ENCODE data around the gene FAM219B. TPM values are rescaled to one million over a fixed set of nuclear protein-coding genes. Genes with fewer than 3 reads are reported as not detected.
"Not testable (repeated sequence)": the region's sequence is repeated elsewhere in the genome, so short reads cannot be mapped to it uniquely, and the experiment has no call there.

The FAM219B gene
- polyA plus RNA-seq, 3 donors = 20.3 to 65.4 (median 43.0) TPM

DNA sequence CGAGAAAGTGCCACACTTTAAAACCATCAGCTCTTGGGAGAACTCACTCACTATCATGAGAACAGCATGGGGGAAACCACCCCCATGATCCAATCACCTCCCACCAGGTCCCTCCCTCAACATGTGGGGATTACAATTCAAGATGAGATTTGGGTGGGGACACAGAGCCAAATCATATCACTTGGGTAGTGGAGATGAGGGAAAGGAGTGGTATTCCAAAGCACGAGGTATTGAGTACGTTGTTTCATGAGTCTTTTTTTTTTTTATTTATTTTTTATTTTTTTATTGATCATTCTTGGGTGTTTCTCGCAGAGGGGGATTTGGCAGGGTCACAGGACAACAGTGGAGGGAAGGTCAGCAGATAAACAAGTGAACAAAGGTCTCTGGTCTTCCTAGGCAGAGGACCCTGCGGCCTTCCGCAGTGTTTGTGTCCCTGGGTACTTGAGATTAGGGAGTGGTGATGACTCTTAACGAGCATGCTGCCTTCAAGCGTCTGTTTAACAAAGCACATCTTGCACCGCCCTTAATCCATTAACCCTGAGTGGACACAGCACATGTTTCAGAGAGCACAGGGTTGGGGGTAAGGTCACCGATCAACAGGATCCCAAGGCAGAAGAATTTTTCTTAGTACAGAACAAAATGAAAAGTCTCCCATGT is 19.0 kb downstream of the FAM219B start:
- H3K27ac ChIP-seq (ENCODE audit: low read depth, low read length) = not testable (repeated sequence)
- 72 to 87% (median 73%) methylated on average over 7 to 8 of the region's 10 CpGs for WGBS, 3 donors

DNA sequence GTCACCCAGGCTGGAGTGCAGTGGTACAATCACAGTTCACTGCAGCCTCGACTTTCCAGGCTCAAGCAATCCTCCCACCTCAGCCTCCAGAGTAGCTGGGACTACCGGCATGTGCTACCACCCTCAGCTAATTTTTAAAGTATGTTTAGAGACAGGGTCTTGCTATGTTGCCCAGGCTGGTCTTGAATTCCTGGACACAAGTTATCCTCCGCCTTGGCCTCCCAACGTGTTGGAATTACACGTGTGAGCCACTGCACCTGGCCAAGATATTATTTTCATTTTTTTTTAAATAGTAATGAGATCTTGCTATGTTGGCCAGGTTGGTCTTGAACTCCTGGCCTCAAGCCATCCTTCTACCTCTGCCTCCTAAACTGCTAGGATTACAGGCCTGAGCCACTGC is 21.2 kb downstream of the FAM219B start:
- 82 to 91% (median 90%) methylated on average over 5 of the region's 5 CpGs for WGBS, 3 donors
- H3K27ac ChIP-seq (ENCODE audit: low read depth, low read length) = no peak overlapping the region

DNA sequence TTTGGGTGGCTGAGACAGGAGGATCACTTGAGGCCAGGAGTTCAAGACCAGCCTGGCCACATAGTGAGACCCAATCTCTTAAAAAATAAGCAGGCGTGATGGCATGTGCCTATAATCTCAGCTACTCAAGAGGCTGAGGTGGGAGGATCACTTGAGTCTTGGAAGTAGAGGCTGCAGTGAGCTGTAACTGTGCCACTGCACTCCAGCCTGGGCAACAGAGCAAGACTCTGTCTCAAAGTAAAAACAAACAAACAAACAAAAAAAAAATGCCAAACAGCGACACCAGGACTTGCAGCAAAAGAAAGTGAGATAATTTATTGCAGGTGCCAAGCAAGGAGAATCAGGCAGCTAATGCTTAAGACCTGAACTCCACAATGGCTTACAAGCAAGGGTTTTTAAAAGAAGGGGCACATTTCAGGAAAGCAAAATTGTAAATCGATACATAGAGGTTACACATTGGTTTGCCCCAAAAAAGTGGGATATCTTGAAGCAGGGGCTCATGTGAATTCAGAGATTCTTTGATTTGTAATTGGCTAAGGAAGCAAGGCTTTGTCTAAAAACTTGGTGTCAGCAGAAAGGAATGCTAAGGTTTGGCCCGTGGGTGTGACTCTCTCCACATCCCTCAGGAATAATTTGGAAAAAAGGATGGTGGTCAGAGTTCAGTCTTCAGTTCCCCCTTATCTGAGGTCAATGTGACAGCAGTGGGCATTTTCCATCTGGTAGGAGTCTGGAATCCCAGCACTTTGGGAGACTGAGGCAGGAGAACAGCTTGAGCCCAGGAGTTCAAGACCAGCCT is 22.0 kb downstream of the FAM219B start:
- WGBS, 3 donors = 70 to 86% (median 78%) methylated on average over 4 of the region's 4 CpGs
- no peak overlapping the region for H3K27ac ChIP-seq (ENCODE audit: low read depth, low read length)

DNA sequence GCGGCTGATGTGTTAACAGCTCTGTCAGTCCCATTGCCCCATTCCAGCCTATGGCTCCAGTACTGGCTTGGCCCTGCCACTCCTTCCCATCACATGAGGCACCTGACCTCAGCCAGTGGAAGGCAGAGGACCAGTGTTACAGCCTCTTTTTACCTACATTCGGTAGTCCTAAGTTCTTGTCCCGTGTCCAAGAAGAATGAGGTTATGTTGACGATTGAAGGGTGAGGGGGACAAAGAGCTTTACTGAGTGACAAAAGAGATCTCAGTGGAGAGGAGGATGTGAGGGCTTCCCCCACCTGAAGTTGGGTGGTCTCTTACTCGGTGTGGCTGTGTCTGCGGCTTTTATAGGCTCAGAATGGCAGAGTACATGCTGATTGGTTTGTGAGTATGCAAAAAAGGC is 24.1 kb downstream of the FAM219B start:
- no peak overlapping the region for H3K27ac ChIP-seq (ENCODE audit: low read depth, low read length)
- WGBS, 3 donors = 92 to 97% (median 96%) methylated on average over 6 of the region's 6 CpGs

DNA sequence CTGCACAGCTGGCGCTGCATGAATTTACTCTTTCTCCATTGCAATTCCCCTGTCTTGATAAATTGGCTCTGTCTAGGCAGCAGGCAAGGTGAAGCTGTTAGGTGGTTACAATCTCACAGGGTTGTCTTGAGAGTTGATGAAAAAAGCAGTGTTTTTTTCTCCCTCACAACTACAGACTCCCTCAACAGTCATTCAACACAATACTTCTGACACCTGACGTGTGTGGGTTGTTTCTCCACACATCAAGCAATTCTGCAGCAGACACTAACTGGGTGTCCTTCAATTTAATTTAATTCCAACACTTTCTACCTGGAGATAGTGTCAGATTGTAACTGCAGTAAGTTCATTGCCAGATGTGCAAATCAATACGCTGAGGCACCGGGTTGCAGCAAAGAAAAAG is 28.4 kb downstream of the FAM219B start:
- 75 to 92% (median 89%) methylated on average over 4 of the region's 4 CpGs for WGBS, 3 donors
- H3K27ac ChIP-seq (ENCODE audit: low read depth, low read length) = no peak overlapping the region

DNA sequence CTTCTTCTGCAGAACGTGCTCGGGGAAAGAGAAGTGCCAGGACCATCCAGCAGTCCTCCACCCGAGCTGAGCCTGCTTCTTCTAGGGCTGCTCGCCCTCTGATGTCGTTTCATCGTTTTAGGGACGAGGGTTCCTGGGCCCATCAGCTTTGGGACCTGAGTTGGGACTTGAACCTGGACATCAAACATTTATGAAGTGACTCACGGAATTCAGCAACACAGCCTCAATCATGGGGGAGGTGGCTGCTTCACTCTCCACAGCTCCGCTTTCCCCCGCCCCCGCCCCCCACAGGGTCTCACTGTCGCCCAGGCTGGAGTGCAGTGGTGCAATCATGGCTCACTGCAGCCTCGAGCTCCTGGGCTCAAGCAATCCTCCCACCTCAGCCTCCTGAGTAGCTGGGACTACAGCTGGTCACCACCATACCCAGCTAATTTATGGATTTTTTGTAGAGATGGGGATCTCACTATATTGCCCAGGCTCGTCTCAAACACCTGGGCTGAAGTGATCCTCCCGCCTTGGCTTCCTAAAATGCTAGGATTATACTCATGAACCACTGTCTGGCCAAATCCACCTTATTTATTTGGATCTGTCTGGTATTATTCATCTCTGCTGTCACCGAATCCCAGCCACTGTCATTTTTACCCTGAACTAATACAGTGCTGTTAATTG is 32.8 kb downstream of the FAM219B start:
- 30 to 39% (median 32%) methylated on average over 16 of the region's 16 CpGs for WGBS, 3 donors
- no peak overlapping the region for H3K27ac ChIP-seq (ENCODE audit: low read depth, low read length)

- H3K27ac ChIP-seq (ENCODE audit: low read depth, low read length) = peak within 1 kb of the TSS; percentile 19
- 1% methylated on average over 39 to 49 of the region's 52 CpGs for WGBS, 3 donors
Measured at GRCh38 chr15:74873036-74873755, 33.5 kb downstream of the FAM219B start, which contains the start of gene SCAMP2. SCAMP2 (minus strand) TSS chr15:74873365; CDS start chr15:74873255, 110 bp downstream.

DNA sequence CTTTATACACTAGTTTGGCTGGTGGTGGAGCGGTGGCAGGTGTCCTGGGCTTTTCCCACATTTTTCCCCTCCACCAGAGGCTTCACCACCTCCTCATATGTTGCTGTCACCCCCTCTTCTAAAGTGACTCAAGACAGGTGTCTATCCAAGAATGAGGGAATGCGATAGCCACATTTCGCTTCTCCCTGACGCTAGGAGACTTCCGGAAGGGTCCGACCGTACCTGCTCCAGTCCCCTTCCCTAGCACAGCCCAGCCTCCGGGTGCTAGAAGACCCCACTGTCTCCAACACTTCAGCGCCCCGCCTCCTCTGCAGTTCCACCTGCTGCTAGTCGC is 34.0 kb downstream of the FAM219B start:
- 1% methylated on average over 11 of the region's 11 CpGs for WGBS, 3 donors

DNA sequence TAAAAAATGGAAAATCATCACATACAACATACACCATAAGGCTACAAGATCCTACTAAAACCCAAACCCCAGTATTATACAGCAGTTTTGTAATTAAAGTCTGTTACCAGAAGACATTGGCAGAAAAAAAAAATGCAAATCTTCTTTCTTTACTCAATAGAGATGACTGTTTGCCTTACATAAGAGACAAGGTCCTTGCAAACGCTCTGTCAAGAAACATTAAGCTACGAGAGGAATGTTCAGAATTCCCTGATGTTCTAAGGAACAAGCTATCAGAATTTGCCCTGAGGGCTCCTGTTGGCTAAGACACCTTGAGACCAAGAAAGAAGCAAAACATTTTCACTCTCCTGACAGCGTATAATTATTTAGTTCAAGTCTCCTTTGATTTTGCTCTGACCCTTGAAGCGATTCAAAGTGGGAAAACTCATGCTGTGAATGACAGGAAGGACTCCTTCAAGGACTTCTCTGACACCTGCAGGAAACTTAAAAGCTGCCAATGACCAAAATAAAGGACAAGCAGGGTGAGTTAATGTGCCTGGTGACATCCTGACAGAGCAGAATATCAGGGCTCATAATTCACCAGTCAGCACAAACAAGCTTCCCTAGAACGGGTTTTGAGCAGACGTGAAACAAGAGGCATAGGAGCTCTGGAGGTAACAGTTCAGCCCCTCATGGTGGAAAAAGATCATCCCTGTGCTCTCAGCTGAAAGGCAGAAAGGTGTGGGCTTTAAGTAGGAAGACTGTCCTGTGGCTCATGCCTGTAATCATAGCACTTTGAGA is 36.0 kb downstream of the FAM219B start:
- WGBS, 3 donors = 25% methylated on average over 6 of the region's 6 CpGs

More for the DNA sequence above, 34.0 kb downstream of the FAM219B start:
- peak overlapping the region; percentile 19 for H3K27ac ChIP-seq (ENCODE audit: low read depth, low read length)

GRCh38 chr15:74869726-74870407 is 36.8 kb downstream of the FAM219B start:
- H3K27ac ChIP-seq (ENCODE audit: low read depth, low read length) = no peak overlapping the region
- WGBS, 3 donors = 18 to 29% (median 23%) methylated on average over 6 of the region's 6 CpGs

More for the DNA sequence above, 36.0 kb downstream of the FAM219B start:
- H3K27ac ChIP-seq (ENCODE audit: low read depth, low read length) = no peak overlapping the region

DNA sequence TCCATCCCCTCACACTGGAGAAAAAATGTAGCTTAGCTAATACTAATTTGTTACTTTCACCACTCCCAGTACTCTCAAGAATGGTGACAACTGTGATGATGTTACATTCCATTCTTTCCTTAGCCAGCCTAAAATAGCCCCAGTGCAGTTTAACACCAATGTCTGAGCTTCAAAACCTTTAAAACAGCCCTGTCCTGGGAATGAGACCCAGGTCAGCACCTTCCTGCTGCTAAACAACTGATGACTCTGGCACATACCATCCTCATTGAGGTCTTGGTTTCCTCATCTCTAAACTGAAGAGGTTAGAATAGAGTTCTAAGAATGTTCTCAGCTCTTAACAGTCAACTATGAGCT is 37.3 kb downstream of the FAM219B start:
- H3K27ac ChIP-seq (ENCODE audit: low read depth, low read length) = no peak overlapping the region

DNA sequence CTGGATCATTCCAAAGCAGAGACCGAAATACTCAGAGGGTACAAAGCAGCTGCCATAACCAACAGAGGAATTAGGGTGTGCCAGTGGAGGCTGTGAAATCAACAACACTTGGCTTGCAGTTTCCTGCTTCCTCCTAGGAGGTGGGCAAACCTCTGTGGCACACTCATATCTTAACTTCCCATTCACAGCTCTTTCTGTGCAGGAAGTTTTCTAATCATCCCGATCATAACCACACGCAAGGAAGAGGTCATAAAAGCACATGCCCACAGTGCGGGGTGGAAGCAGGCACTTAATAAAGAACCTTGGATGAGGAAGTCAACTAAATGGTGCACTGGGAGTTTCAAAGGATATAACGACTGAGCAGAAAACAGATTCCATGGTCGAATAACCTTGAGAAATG is 38.6 kb downstream of the FAM219B start:
- 34 to 59% (median 42%) methylated on average over 6 of the region's 6 CpGs for WGBS, 3 donors
- H3K27ac ChIP-seq (ENCODE audit: low read depth, low read length) = no peak overlapping the region

DNA sequence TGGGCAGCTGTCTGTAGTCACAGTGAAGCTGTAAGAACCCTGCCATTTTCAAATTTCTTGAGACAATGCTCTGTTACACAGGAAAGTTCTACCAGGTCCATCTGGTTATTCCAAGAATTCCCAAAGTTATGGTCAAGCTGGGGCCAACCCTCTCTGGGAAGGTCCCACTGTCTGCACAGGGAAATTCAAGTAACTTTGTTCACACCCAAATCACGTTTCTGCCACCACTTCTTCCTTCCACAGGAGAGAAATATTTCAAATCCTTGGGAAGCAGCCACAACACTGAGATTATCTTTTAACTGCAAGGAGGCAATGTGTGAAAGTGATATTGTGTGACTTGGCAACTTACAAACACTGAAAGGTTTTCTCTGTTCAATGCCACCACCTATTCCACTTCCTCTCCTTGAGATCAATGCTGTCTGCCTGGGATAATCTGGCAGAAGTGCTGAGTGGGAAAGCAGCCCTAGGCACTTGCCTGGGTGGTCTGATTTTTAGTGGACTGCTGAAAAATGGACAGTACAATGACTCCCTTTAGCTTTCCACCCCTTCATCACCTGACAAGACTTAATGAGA is 39.1 kb downstream of the FAM219B start:
- H3K27ac ChIP-seq (ENCODE audit: low read depth, low read length) = no peak overlapping the region
- WGBS, 3 donors = 3 to 26% (median 17%) methylated on average over 1 of the region's 1 CpG

DNA sequence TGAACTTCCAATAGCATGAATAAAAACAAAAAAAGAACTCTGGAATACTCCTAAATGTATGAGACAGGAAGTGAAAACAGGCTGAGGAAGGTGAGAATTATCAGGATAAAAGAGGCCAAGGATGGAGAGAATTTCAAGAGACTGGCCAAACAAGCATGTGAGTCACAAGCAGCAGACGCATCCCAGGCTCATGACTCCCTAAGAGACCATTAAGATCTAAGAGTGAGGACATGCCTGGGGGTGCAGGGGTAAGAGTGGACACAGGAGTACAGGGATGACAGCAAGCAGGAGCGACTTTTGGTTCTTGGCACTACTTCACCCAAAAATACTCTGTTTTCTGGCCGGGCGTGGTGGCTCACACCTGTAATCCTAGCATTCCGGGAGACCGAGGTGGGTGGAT is 40.6 kb downstream of the FAM219B start:
- H3K27ac ChIP-seq (ENCODE audit: low read depth, low read length) = no peak overlapping the region
- 73 to 87% (median 86%) methylated on average over 6 of the region's 6 CpGs for WGBS, 3 donors

- 74 to 80% (median 75%) methylated on average over 2 of the region's 2 CpGs for WGBS, 3 donors
- H3K27ac ChIP-seq (ENCODE audit: low read depth, low read length) = no peak overlapping the region
Measured at GRCh38 chr15:74865316-74865715, 41.3 kb downstream of the FAM219B start.

DNA sequence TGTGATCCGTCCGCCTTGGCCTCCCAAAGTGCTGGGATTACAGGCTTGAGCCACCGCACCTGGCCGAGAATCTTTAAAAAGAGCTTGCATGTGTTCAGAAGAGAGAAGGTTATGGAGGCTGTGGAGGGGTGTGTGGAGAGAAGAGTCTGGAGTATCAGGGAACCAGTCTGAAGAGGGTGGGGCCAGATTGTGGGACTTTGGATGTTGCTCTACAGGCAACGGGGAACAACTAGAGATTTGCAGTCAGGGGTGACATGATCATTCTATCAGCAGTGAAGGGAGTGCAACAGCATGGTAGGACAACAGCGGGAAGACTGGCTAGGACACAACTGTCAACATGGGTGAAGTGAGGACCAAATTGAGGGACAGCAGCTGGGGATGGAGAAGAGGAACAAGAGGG is 42.4 kb downstream of the FAM219B start:
- WGBS, 3 donors = 87 to 91% (median 90%) methylated on average over 6 of the region's 6 CpGs
- H3K27ac ChIP-seq (ENCODE audit: low read depth, low read length) = no peak overlapping the region

GRCh38 chr15:74863239-74864056 is 43.2 kb downstream of the FAM219B start:
- WGBS, 3 donors = 73 to 80% (median 78%) methylated on average over 11 of the region's 11 CpGs
- H3K27ac ChIP-seq (ENCODE audit: low read depth, low read length) = no peak overlapping the region
